Activated CD4-positive, CD25-positive, alpha-beta regulatory T cell treated with anti-CD3 and anti-CD28 coated beads, Interleukin-2, amount 50 U/mL, for 24 hours (primary cell): ENCODE measurements around the gene TXNDC9.
A peak's percentile ranks its signal among the peaks of the same experiment; 100 is the strongest.
"Not testable (repeated sequence)": the region's sequence is repeated elsewhere in the genome, so short reads cannot be mapped to it uniquely, and the experiment has no call there.

ENCODE experiments used
- ATAC-seq, 2 donors: fragments of 150-1000 bp; cut with Tn5 transposase; one replicate each; pipeline ENCODE4 v1.10.0; 2021; ENCODE audit warnings: mild to moderate bottlenecking in 1 of 2, moderate library complexity in 1 of 2

TXNDC9 gene, protein sequence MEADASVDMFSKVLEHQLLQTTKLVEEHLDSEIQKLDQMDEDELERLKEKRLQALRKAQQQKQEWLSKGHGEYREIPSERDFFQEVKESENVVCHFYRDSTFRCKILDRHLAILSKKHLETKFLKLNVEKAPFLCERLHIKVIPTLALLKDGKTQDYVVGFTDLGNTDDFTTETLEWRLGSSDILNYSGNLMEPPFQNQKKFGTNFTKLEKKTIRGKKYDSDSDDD

DNA sequence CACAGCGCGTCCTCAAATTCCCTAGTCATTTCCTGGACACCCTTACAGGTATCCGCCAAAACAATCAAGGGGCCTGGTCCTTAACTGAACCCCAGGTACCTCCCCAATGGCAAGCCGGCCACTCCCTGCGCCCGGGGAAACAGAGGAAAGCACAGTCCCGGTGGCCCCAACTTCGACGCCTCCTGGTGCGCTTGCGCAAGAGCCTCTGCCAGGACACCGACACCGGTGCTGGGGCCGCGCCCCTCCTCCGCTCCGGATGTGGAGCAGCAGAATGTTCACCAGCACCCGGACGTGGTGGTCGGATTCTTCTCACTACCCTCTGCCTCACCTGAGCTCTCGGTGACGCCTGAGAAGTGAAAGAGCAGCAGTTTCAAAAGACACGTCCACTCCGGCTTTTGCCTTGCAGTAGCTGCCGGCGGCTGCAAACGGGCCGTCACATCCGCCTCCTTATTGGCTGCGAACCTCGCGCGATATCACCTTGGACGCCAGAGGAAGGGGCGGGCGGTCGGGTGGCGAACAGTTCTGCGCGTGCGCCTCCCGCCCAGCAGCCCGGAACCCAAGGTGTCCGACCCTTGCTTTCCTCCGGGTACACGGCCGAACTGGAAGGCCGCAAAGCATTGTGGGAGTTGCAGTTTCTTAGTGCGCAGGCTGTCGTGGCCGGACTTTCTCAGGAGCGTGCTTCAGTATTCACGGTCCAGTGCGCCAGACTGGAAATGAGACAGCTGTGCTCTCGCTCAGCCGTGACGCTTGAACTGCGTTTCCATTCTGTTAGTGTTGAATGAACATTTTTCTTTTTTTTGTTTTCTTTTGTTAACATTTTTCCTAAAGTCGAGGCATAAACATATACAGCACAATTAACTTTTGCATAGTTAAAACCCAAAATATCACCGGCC lies at the start of gene TXNDC9:
Gene TXNDC9, minus strand, starts transcription at position 423 of the 893 bp plus-strand sequence. CDS start 3,123 bp downstream, outside the sequence.
- peak; percentile 80 to 82 for ATAC-seq

DNA sequence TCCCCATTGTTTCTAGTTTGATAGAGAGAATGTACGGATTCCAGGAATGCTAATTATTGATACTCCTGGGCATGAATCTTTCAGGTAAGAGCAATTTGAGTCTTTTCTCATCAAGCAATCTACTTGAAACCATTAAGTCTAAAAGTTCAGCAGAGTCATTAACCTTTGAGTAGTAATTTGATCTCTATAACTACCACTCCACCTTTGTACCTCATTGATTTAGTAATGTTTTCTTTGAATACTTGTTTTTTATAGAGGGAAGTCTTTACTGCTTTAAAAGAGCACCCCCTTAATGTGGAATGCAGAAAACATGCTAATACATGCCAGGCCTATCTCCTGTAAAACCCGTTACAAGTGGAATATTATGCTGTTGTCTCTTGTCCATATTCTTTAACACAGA lies 46.0 kb upstream of the TXNDC9 start:
- ATAC-seq, result no peak

DNA sequence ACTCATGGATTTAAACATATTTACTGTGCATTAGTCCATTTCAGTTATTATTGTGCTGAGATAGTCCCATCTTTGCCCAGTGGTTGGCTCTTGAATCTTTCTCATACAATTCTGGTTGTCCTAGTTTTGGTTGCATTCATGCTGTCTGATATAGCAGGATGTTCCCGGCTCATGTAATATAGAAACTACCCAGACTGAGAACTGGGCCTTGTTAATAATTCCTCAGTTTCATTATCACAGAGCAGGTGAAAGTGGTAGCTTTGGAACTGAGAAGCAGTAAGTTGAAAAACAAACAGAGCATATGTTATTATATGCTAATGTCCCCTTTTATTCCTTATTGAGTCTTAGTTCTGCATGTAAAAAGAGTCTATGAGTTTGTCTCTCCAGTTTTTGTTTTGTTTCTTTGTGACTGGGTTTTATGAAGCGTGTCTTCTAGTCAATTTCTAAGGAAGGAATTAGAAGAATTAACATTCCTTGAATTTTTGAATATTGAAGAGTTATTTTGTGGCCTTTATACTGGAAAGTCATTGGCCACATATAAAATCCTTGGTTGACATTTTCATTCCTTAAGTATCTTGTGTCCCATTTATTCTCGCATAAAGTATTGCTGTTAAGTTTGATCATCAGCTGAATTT lies 44.4 kb upstream of the TXNDC9 start:
- no peak for ATAC-seq

DNA sequence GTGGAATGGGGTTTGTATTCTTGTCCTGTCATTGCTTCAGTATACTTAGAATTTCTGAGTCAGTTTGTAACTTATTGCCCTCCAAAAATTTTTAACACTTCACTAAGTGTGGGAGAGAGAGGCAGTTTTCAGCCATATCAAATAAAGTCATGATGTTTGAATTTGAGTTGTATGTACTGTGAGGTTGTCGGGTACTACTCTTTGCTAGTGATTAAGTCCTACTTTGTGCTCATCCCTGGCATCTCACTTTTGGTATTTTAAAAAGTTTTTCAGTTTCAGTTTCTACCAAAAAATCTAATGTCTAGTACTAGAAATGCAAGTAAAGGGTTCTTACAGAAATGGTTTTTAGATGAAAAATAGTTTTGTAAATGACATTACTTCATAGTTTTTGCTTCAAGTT lies 41.7 kb upstream of the TXNDC9 start:
- peak; percentile 77 to 87 for ATAC-seq

DNA sequence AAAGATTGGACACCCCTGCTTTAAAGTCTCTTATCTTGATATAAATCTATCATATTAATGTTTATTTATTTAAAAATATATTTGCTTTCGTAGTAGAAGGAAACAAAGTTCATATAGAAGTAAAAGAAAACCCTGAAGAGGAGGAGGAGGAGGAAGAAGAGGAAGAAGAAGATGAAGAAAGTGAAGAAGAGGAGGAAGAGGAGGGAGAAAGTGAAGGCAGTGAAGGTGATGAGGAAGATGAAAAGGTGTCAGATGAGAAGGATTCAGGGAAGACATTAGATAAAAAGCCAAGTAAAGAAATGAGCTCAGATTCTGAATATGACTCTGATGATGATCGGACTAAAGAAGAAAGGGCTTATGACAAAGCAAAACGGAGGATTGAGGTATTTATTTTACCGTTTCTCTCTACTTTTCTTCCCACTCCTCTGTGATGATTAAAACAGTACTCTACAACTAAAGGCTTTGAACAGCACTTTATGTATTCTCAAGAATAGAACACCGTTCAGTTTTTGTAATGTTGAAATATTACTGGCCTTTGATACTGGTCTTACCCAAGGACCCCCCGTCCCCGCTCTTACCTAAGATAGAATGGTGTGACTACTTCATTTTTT lies 40.2 kb upstream of the TXNDC9 start:
- peak in 1 of 2 donors; percentile 10 for ATAC-seq

DNA sequence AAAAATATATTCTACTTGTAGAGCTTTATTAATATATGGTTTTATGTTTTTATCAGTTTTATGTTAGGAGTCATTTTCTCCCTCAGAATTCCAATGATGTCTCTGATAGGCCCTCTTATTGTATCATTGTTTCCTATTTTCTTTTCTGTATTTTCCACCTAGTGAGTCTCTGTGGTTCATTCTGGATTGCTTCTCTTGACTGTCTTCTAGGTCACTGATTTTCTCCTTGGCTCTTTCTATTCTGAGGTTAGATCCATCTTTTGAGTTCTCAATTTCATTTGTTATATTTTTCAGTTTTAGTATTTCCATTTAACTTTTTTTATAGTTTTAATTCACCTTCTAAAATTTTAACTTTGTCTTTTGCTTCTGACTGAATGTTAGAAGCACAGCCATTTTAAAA lies 38.6 kb upstream of the TXNDC9 start:
- ATAC-seq, result no peak

DNA sequence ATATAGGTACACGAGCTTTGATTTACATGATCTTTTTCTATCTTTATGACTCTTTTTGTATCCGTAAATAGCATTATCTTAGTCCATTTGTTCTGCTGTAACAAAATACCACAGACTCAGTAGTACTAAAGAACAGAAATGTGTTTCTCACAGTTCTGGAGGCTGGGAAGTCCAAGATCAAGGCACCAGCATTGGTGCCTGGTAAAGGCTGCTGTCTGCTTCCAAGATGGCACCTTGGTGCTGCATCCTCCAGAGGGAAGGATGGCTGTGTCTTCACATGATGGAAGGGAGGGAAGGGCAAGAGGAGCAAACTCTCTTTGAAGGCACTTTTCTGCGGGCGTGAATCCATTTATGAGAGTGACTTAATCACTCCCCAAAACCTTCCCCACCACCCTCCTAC lies 37.0 kb upstream of the TXNDC9 start:
- no peak for ATAC-seq

DNA sequence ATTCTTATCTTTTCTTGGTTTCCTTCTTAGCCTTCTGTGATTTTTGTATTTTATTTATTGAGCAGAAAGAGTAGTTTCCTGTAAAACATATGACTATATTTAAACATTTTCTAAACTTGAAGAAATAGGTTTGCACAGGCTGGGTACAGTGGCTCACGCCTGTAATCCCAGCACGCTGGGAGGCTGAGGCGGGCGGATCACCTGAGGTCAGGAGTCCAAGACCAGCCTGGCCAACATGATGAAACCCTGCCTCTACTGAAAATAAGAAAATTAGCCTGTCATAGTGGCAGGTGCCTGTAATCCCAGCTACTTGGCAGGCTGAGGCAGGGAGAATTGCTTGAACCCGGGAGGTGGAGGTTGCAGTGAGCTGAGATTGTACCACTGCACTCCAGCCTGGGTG lies 32.7 kb upstream of the TXNDC9 start:
- ATAC-seq, result not testable (repeated sequence)

DNA sequence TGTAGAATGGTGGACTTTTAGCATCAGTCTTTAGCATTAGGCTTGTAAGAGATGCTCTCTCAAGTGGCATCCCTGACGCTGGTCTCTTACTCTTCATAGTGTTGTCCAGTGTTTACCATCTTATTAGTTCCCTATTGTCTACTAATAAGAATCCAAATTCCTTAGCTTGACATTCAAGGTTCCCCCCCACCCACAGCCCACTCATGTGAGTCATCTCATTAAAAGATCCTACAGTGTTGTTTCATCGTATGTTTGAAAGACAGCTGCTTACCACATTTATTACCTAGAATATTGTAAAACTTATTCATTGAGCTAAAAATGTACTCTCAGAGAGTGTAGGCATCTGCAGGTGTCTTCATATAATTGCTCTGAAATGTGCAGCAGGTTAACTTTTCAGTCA lies 29.5 kb upstream of the TXNDC9 start:
- ATAC-seq, result no peak

DNA sequence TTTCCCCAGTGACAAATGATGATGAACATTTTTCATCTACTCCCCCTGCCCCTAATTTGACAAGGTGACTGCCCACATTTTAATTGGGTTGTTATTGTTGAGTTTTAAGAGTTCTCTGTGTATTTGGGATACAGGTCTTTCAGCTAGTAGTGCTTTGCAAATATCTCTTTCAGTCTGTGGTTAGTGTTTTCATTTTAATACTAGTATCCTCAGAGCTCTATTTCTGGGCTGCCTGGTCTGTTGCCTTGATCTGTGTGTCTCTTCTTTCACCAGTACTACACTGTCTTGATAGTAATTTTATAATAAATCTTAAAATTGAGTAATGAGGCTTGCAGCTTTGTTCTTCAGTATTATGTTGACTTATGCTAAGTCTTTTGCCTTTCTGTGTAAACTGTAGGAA lies 20.7 kb upstream of the TXNDC9 start:
- no peak for ATAC-seq

DNA sequence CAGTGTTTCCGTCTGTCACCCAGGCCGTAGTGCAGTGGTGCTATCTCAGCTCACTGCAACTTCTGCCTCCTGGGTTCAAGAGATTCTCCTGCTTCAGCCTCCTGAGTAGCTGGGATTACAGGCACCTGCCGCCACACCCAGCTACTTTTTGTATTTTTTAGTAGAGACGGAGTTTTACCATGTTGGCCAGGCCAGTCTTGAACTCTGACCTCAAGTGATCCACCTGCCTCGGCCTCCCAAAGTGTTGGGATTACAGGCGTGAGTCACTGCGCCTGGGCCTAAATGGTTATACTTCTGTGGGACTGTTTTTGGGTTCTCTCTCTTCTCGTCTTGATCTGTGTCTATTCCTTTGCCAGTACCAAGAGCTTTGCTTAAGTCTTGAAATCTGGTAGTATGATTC lies 18.7 kb upstream of the TXNDC9 start:
- not testable (repeated sequence) for ATAC-seq

DNA sequence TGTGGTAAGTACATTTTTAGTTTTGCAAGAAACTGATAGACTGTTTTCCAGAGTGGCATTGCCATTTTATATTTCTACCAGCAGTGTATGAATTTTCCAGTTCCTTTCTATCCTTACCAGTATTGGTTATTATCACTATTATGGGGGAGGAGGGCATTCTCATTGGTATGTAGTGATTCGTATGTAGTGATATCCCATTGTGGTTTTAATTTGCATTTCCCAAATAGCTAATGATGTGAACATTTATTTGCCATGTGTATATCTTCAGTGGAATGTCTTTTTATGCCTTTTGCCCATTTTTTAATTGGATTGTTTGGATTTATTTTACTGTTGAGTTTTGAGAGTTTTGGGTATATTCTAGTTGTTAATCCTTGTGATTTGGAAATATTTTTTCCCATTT lies 17.9 kb upstream of the TXNDC9 start:
- ATAC-seq, result no peak

DNA sequence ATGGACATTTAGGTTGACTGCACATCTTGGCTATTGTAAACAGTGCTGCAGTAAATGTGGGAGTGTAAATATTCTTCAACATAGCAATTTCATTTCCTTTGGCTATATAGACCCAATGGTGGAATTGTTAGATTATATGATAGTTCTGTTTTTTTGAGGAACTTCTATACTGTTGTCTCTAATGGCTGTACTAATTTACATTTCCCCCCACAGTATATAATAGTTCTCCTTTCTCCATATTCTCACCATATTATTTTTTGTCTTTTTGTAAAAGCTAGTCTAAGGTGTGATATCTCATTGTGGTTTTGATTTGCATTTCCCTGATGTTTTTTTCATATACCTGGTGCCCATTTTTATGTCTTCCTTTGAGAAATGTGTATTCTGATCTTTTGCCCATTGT lies 14.1 kb upstream of the TXNDC9 start:
- no peak for ATAC-seq

DNA sequence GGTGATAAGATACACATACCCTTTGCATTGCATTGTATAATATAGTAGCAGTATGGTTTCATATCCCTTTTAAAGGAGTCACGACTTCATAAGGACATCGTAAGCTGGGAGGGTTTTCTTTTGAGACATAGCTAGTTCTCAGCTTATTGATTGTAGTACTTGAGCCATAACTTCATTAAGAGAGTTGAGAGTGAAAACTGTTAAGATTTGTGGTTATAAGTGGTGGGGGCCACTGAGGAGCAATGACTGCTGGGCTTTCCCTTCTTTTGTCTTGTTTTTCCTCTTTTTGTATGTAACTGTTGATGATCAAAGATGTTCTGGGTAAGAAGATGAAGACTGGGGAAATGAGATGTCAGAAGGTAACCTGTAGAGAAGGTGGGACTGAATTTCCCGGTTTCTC lies 12.0 kb upstream of the TXNDC9 start:
- ATAC-seq, result peak; percentile 51 to 82

DNA sequence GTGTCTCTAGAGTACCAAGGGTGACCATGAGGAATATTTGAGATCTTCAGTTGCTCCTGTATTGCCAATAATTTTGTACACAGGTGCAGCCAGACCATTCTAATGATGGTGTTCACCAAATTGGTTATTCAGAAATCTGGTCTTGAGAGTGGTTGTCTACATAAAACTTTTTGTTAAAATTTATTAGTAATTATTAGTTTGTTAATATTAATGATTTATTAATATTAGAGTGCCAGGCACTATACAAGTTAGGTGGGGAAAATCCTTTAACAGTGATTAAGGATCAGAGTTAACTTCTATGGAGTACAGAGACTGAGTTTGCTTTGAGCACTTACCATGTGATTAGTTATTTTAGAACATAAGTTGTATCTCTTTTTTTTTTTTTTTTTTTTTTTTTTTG lies 10.1 kb upstream of the TXNDC9 start:
- no peak for ATAC-seq

DNA sequence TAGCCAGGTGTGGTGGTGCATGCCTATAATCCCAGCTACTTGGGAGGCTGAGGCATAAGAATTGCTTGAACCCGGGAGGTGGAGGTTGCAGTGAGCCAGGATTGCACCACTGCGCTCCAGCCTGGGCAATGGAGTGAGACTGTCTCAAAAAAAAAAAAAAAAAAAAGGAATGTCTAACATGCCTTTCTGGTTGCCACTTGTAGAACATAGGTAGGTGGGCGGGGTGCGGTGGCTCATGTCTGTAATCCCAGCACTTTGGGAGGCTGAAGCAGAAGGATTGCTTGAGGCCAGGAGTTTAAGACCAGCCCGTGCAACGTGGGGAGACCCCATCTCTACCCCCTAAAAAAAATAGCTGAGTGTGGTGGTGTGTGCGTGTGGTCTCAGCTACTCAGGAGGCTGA lies 9.3 kb upstream of the TXNDC9 start:
- not testable (repeated sequence) for ATAC-seq

DNA sequence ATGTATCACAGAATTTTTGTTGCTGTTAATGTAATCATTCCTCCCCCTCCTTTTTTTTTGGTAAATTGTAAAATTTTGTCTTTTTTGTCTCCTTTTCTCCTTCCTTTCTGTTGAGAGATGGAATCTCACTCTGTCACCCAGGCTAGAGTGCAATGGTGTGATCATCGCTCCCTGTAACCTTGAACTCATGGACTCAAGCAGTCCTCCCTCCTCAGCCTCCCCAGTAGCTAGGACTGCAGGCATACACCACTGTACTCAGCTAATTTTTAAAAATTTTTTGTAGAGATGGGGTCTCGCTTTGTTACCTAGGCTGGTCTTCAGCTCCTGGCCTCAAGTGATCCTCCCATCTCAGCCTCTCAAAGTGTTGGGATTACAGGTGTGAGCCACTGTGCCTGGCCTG lies 6.4 kb upstream of the TXNDC9 start:
- no peak for ATAC-seq

DNA sequence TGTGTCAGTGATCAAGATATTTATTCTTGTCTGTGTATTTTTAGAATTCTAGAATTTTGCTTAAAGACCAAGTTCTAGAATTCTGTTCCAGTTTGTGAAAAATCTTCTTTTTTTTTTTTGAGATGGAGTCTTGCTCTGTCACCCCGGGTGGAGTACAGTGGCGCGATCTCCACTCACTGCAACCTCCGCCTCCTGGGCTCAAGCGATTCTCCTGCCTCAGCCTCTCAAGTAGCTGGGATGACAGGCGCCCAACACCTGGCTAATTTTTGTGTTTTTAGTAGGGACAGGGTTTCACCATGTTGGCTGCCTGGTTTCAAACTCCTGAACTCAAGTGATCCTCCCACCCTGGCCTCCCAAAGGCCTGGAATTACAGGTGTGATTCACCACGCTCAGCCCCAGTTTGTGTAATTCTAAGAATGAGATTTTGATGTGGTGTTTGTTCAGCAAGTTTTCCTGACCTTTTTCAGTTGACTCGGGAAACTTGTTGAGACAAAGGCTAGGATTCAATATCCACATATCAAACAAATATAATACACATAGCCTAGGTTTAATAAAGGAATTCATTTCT lies 4.6 kb upstream of the TXNDC9 start:
- ATAC-seq, result no peak

DNA sequence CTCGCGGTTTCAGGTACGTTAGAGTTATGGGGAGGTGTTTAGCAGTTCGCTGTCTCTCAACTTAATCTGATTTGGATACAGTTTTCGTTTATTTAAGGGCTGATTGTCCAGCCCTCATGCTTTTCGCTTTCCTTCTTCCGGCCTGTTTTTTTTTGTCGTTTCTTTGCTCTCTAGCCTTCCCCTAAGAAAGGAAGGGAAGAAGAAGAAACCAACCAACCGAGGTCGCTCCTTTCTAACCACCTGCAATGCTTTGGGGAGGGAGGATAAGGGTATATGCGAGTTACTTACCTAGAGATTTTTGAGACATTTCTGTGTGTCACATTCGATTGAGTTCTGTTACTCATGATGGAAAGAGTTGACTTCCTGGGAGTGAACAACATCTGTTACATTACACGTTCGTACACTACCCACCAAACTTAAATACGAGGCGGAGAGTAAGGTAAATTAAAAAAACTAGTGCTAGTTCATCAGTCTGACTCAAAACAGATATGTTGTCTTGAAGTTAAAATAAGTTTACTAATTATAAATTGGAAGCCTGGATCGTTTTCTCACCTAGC lies 2.0 kb upstream of the TXNDC9 start:
- no peak for ATAC-seq

DNA sequence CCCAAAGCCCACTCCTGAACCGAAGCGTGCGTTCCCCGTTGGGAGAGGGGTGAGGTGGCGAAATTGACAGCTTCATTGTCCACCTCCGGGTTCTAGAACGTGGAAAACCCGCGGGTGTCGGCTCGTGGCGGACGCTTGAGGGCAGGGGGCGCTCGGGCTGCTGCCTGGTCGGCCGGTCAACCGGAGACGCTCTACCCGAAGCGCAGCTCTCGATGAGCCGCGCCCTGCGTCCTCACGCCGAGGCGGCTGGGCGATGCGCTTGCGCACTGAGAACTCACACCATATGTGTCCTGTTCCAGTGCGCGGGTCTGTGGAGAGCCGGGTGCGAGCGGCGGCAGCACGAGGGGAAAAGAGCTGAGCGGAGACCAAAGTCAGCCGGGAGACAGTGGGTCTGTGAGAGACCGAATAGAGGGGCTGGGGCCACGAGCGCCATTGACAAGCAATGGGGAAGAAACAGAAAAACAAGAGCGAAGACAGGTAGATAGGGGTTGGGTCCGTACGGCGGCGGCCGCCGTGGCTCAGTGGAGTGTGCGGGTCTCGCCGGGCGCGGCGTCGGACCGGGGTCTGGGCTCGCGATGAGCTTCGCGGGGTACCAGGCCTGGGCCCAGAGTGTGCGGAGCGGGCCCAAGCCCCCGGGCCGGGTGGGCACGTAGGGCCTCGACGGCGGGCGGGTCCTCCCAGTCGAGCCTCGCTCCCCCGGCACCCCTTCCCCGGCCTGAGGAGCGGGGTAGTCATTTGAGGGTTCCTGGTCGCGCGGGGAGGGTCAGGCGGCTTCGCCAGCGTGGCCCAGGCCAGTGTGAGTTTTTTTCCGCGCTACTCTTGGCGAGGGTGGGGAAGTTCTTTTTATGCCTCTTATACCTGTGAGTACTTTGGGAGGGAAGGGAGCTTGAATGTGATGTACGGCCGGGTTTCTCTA lies 1.2 kb upstream of the TXNDC9 start, which contains the start of gene EIF5B:
Gene EIF5B, plus strand, starts transcription at position 277 of the 916 bp plus-strand sequence. Its CDS starts 166 bp downstream, at position 443.
- ATAC-seq, result peak; percentile 78 to 79

DNA sequence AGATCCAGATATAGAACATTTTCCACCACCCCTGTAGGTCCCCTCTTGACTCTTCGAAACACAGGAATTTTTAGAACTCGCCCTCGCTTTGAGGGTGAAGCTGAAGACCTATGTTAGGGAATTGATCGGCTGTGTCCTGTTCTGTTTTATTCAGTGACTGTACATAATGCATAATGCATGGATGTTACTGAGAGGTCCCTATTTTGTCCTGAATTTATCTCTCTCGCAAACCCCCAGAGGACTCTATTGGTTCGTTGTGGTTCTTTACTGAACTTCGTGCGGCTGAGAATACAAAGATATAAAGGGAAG lies 625 bp upstream of the TXNDC9 start:
- peak in 1 of 2 donors; percentile 4 for ATAC-seq

DNA sequence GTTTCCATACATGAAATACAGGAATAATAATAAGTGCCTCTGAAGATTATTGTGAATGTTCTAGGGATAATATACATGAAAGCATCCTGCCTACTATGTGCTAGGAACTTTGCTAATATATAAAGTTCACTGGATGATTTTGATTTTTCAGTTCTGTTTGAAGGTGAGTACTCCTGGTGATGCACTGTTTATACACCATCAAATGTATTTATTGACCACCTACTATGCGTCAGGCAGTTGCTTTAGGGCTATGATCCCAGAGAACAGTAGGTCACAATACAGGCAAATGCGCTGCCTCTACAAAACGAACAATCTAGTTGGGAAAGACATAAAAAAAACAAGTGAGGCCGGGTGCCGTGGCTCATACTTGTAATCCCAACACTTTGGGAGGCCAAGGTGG lies 10.7 kb downstream of the TXNDC9 start:
- ATAC-seq, result no peak
